Testis (tissue), 3 donors: ENCODE data around the gene ICAM2. TPM values are rescaled to one million over a fixed set of nuclear protein-coding genes. Genes with fewer than 3 reads are reported as not detected.

ENCODE experiments used
- DNase-seq: peaks from one replicate; pipeline ENCODE4 v3.0.0-alpha.2; 2019
- H3K27ac ChIP-seq, 2 donors: fragments of 200-600 bp; sonication (generic); one replicate each; pipeline ENCODE4 v1.5.1; 2019
- H3K27me3 ChIP-seq: fragments of 200-600 bp; sonication (generic); one replicate; pipeline ENCODE4 v1.5.1; 2019
- H3K36me3 ChIP-seq: fragments of 200-600 bp; sonication (generic); one replicate; pipeline ENCODE4 v1.5.1; 2017; ENCODE audit warnings: low read depth; ENCODE audit errors: missing control alignments
- H3K4me1 ChIP-seq: fragments of 200-600 bp; sonication (generic); one replicate; pipeline ENCODE4 v1.5.1; 2019
- H3K4me3 ChIP-seq, 2 donors: fragments of 200-600 bp; sonication (generic); one replicate each; pipeline ENCODE4 v1.5.1; 2017 to 2019
- H3K9me3 ChIP-seq: fragments of 200-600 bp; sonication (generic); one replicate; pipeline ENCODE4 v1.5.1; 2017
- POLR2A ChIP-seq: fragments of 450-650 bp; IDR thresholded peaks from one replicate; pipeline ENCODE4 v1.6.1; 2017; ENCODE audit warnings: antibody characterized with exemption, mild to moderate bottlenecking, moderate library complexity
- WGBS, 2 donors: methylation state at CpG; one replicate each; pipeline ENCODE4 v1.1.5; 2018; 5-methylcytosine and 5-hydroxymethylcytosine counted together
- intact Hi-C: fragments of 100-400 bp; cut with DNase I; formaldehyde crosslinking; loops from one replicate; pipeline ENCODE4 v1.15.1; 2023; ENCODE audit warnings: low total_unique reads
- polyA plus RNA-seq: library from polyadenylated mRNA; stranded (reverse); fragments of 350-450 nt; fragmentation: Illumina TruSeq; extraction: RNeasy Lipid Tissue Mini Kit (QIAGEN cat#74804); gene quantifications from one replicate; pipeline ENCODE4 v1.2.3, GENCODE V29; 2014; ENCODE audit warnings: low read depth, low replicate concordance; ENCODE audit not compliant: insufficient read depth
- total RNA-seq, 2 donors: library from RNA; depleted of rRNA; stranded (reverse); fragments of >200 nt; gene quantifications; one replicate each; pipeline ENCODE4 v1.2.3, GENCODE V29; 2016
- TF ChIP-seq, protein P1 (sequence below), 3 experiments: fragments of 450-650 bp in 2 of 3; fragments of 200-600 bp in 1 of 3; sonication (generic) in 1 of 3; IDR thresholded peaks; one replicate each; pipeline ENCODE4 v1.5.1; 2016 to 2019; ENCODE audit warnings: antibody characterized with exemption in 3 of 3, mild to moderate bottlenecking in 2 of 3, moderate library complexity in 1 of 3

The ICAM2 gene
- total and polyA plus RNA-seq, 3 donors from 2014 or later, result 5.2 to 12.1 (median 11.3) TPM

GRCh38 chr17:64056269-64057005 lies 36.0 kb upstream of the ICAM2 start:
- no peak for TF ChIP-seq POLR2A
- TF ChIP-seq, protein P1, sequence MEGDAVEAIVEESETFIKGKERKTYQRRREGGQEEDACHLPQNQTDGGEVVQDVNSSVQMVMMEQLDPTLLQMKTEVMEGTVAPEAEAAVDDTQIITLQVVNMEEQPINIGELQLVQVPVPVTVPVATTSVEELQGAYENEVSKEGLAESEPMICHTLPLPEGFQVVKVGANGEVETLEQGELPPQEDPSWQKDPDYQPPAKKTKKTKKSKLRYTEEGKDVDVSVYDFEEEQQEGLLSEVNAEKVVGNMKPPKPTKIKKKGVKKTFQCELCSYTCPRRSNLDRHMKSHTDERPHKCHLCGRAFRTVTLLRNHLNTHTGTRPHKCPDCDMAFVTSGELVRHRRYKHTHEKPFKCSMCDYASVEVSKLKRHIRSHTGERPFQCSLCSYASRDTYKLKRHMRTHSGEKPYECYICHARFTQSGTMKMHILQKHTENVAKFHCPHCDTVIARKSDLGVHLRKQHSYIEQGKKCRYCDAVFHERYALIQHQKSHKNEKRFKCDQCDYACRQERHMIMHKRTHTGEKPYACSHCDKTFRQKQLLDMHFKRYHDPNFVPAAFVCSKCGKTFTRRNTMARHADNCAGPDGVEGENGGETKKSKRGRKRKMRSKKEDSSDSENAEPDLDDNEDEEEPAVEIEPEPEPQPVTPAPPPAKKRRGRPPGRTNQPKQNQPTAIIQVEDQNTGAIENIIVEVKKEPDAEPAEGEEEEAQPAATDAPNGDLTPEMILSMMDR (IDR thresholded peaks at IDR 0.05), result no peak
- Histone ChIP-seq H3K36me3 (no peaks in the 10 kb centered on the region), H3K27me3 (no peaks in the 10 kb centered on the region), H3K27ac (no peak overlapping the region), H3K4me3 (no peak overlapping the region), H3K4me1 (no peaks in the 10 kb centered on the region), H3K9me3 (no peaks in the 10 kb centered on the region)
- WGBS, 2 donors, result 83 to 96% methylated on average over 9 to 12 of the region's 12 CpGs
- no peak for DNase-seq
- intact Hi-C loops, result no loop called here

GRCh38 chr17:64055183-64056142 lies 35.0 kb upstream of the ICAM2 start:
- no peaks in the 10 kb centered on the region for H3K4me1 ChIP-seq
- H3K36me3 ChIP-seq, result no peaks in the 10 kb centered on the region
- intact Hi-C loops, result no loop called here
- no peak for DNase-seq
- no peak overlapping the region for H3K27ac ChIP-seq
- H3K9me3 ChIP-seq, result no peaks in the 10 kb centered on the region
- 82 to 93% methylated on average over 16 to 20 of the region's 22 CpGs for WGBS, 2 donors
- H3K27me3 ChIP-seq, result no peaks in the 10 kb centered on the region
- no peak overlapping the region for H3K4me3 ChIP-seq
- TF ChIP-seq POLR2A, result no peak
- TF ChIP-seq, protein P1 (IDR thresholded peaks at IDR 0.05), result no peak

GRCh38 chr17:64054304-64054703 lies 33.9 kb upstream of the ICAM2 start:
- Histone ChIP-seq H3K4me3 (no peak overlapping the region), H3K36me3 (no peaks in the 10 kb centered on the region), H3K27me3 (no peaks in the 10 kb centered on the region), H3K4me1 (no peaks in the 10 kb centered on the region), H3K27ac (no peak overlapping the region), H3K9me3 (no peaks in the 10 kb centered on the region)
- WGBS, 2 donors, result 93 to 94% methylated on average over 18 to 21 of the region's 21 CpGs
- DNase-seq, result no peak
- intact Hi-C loops, result no loop called here
- TF ChIP-seq POLR2A, result no peak
- TF ChIP-seq, protein P1 (IDR thresholded peaks at IDR 0.05), result no peak

GRCh38 chr17:64053101-64053500 lies 32.7 kb upstream of the ICAM2 start:
- intact Hi-C loops, result no loop called here
- 97% methylated on average over 10 of the region's 10 CpGs for WGBS, 2 donors

More at GRCh38 chr17:64053101-64053500, 32.7 kb upstream of the ICAM2 start:
- no peak for DNase-seq
- Histone ChIP-seq H3K4me1 (no peaks in the 10 kb centered on the region), H3K4me3 (no peak overlapping the region), H3K36me3 (no peaks in the 10 kb centered on the region), H3K9me3 (no peaks in the 10 kb centered on the region), H3K27ac (no peak overlapping the region), H3K27me3 (no peaks in the 10 kb centered on the region)
- no peak for TF ChIP-seq POLR2A
- TF ChIP-seq, protein P1 (IDR thresholded peaks at IDR 0.05), result no peak
